ENCODE measurements around the gene SNX15. TPM values are rescaled to one million over a fixed set of nuclear protein-coding genes. Genes with fewer than 3 reads are reported as not detected.

The SNX15 gene
- total RNA-seq, 1 donor from 2014 or later, result 26.9 TPM

DNA sequence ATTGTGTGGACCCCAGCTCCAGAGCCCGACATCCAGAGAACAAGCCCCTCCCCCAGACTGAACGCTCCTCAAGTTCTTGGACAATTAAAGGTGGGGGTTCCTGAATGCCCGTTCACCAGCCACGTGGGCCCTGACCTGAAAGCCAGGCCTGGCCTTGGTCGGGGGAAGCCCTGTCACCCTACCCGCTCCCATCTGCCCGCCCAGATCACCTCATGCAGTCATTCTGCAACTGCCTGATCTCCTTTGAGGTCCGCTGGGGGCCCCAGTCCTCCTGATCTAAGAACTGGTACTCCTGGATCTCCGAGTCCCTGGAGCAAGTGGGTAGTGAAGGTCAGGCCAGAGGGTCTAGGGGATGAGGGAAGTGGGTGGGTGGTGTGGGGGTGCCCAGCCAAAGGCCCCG is 40.2 kb downstream of the SNX15 start:
- no peaks in the 10 kb centered on the region for H3K27me3 Mint-ChIP-seq (ENCODE audit: unreplicated experiment)
- no peaks in the 10 kb centered on the region for H3K36me3 Mint-ChIP-seq (ENCODE audit: unreplicated experiment)

DNA sequence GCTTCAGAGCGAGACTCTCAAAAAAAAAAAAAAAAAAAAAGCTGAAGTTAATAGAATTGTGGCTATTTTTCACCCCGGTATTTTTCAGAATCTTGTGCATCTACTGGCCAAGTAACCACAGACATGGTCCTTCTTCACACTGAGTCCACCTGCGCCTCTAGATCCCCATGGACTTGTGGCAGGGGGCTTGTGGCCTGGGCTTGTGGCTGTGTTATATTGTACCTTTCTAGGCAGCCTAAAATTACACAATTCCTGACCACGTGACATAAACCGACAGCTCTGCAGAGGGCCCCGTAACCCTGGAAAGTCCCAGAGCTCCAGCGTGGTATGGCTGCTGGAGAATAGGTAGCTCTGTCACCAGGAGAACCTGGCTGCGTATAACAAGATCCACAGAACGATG is 42.0 kb downstream of the SNX15 start:
- TF ChIP-seq, protein P1, sequence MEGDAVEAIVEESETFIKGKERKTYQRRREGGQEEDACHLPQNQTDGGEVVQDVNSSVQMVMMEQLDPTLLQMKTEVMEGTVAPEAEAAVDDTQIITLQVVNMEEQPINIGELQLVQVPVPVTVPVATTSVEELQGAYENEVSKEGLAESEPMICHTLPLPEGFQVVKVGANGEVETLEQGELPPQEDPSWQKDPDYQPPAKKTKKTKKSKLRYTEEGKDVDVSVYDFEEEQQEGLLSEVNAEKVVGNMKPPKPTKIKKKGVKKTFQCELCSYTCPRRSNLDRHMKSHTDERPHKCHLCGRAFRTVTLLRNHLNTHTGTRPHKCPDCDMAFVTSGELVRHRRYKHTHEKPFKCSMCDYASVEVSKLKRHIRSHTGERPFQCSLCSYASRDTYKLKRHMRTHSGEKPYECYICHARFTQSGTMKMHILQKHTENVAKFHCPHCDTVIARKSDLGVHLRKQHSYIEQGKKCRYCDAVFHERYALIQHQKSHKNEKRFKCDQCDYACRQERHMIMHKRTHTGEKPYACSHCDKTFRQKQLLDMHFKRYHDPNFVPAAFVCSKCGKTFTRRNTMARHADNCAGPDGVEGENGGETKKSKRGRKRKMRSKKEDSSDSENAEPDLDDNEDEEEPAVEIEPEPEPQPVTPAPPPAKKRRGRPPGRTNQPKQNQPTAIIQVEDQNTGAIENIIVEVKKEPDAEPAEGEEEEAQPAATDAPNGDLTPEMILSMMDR (IDR thresholded peaks at IDR 0.05), result no peak

More for the DNA sequence above, 40.2 kb downstream of the SNX15 start:
- H3K4me3 Mint-ChIP-seq (ENCODE audit: unreplicated experiment), result no peak overlapping the region
- DNase-seq (ENCODE audit: extremely low spot score, unreplicated experiment), result no peak
- no peak overlapping the region for H3K27ac Mint-ChIP-seq (ENCODE audit: unreplicated experiment)
- TF ChIP-seq, protein P1 (IDR thresholded peaks at IDR 0.05), result no peak
- no peaks in the 10 kb centered on the region for H3K4me1 Mint-ChIP-seq (ENCODE audit: unreplicated experiment)
- H3K9me3 Mint-ChIP-seq (ENCODE audit: unreplicated experiment), result no peaks in the 10 kb centered on the region

DNA sequence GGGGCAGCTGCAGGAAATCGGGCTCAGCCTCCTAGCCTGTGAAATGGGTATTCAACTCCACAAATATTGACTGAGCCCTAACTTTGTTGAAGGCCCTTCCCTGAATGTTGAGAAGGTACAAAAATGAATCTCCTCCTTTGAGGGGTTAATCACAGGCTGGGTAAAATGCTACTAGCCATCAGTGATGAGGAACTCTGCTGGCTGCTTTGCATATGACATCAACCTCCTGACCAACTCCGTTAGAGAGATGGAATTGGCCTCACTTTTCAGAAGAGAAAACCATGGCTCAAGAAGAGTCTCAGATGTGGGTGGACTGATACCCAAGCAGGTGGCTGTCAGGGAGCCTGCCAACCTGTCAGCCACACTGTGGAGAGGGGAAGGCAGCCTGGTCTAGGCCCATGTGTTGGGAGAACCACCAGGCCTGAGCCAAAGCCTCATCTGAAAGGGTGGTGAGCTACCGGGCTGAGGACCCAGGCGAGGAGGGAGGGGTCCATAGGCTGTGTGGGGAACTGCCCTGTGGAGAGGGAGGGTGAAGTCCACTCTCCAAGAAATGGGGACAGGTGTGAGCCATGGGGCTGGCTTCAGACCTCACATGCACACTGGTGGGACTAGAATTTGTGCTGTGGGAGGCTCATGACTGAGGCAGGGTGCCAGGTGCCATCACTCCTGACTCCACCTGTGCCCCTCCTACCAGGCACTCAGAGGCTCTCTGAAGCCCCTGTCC is 44.8 kb downstream of the SNX15 start:
- no peak for DNase-seq (ENCODE audit: extremely low spot score, unreplicated experiment)
- TF ChIP-seq, protein P1 (IDR thresholded peaks at IDR 0.05), result no peak
- Mint-ChIP-seq H3K4me3 (ENCODE audit: unreplicated experiment) (no peak overlapping the region), H3K9me3 (ENCODE audit: unreplicated experiment) (no peaks in the 10 kb centered on the region), H3K36me3 (ENCODE audit: unreplicated experiment) (no peaks in the 10 kb centered on the region), H3K27ac (ENCODE audit: unreplicated experiment) (no peak overlapping the region), H3K4me1 (ENCODE audit: unreplicated experiment) (no peaks in the 10 kb centered on the region), H3K27me3 (ENCODE audit: unreplicated experiment) (no peaks in the 10 kb centered on the region)

More for the DNA sequence above, 42.0 kb downstream of the SNX15 start:
- Mint-ChIP-seq H3K36me3 (ENCODE audit: unreplicated experiment) (no peaks in the 10 kb centered on the region), H3K27me3 (ENCODE audit: unreplicated experiment) (no peaks in the 10 kb centered on the region), H3K4me1 (ENCODE audit: unreplicated experiment) (no peaks in the 10 kb centered on the region), H3K9me3 (ENCODE audit: unreplicated experiment) (no peaks in the 10 kb centered on the region), H3K4me3 (ENCODE audit: unreplicated experiment) (no peak overlapping the region), H3K27ac (ENCODE audit: unreplicated experiment) (no peak overlapping the region)
- DNase-seq (ENCODE audit: extremely low spot score, unreplicated experiment), result no peak

DNA sequence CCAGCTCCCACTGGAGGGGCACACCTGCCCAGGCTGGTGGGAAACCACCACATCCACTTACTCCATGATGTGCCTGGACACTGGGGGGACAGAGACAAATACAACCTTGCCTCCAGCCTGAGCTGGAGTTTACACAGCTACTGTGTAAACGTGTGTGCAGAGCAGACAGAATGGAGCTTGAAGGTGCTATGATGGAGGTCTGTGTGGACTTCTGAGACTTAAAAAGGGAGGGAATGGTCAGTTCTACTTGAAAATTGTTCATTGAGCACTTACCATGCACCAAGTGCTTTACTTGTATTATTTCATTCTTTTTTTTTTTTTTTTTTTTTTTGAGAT is 45.4 kb downstream of the SNX15 start:
- H3K27me3 Mint-ChIP-seq (ENCODE audit: unreplicated experiment), result no peaks in the 10 kb centered on the region
- no peaks in the 10 kb centered on the region for H3K4me1 Mint-ChIP-seq (ENCODE audit: unreplicated experiment)
- DNase-seq (ENCODE audit: extremely low spot score, unreplicated experiment), result no peak
- no peak overlapping the region for H3K27ac Mint-ChIP-seq (ENCODE audit: unreplicated experiment)
- TF ChIP-seq, protein P1 (IDR thresholded peaks at IDR 0.05), result no peak
- H3K4me3 Mint-ChIP-seq (ENCODE audit: unreplicated experiment), result no peak overlapping the region
- no peaks in the 10 kb centered on the region for H3K9me3 Mint-ChIP-seq (ENCODE audit: unreplicated experiment)
- no peaks in the 10 kb centered on the region for H3K36me3 Mint-ChIP-seq (ENCODE audit: unreplicated experiment)

DNA sequence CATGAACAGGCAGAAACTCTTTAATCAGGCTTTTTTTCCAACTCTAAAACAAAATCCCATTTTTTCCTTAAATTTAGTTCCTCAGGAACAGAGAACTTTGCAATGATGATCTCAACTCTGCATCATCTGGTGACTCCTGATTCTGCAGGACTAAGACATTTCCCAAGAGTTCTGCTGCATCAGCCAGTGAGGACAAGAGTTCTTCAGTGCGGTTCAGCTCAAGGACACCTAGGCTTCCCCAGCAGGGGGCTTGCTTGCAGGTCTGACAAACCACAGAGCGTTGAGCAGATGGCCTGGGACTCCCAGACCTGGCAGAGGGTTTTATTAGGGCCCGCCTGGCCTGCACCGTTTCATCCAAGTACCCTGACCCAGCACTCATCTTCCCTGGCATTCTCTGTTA is 50.2 kb downstream of the SNX15 start:
- Mint-ChIP-seq H3K27me3 (ENCODE audit: unreplicated experiment) (no peaks in the 10 kb centered on the region), H3K36me3 (ENCODE audit: unreplicated experiment) (no peaks in the 10 kb centered on the region), H3K27ac (ENCODE audit: unreplicated experiment) (no peak overlapping the region), H3K9me3 (ENCODE audit: unreplicated experiment) (no peaks in the 10 kb centered on the region), H3K4me1 (ENCODE audit: unreplicated experiment) (no peaks in the 10 kb centered on the region), H3K4me3 (ENCODE audit: unreplicated experiment) (no peak overlapping the region)
- DNase-seq (ENCODE audit: extremely low spot score, unreplicated experiment), result no peak
- TF ChIP-seq, protein P1 (IDR thresholded peaks at IDR 0.05), result no peak
